ENCODE measurements around the gene DDX52.

DNA sequence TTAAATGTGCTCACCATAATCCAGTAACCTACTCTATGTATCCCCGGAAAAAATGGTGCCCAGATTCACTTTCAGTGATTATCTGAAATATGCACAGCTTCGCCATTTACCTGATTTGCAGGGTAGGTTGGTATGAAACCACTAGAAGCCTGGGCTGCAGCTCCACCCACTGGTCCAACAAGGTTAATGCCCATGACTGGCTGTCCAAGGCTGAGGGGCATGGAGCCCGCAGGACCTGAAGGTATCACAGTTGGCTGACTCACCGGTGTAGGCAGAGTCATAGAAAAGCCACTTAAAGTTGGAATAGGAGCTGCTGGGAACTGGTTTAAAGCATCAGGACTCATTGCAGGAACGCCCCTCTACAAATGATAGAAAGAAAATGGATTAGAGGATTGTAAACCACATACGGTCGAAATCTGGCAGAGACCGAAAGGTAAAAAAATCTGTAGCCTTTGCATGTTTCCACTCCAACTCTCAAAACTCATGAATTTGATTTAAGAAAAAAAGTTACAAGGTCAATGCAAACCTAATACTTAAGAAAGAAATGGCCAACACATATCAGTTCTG is 72.6 kb downstream of the DDX52 start:
- TF ChIP-seq HNRNPL (IDR thresholded peaks at IDR 0.05; ENCODE audit: low read depth, low read length) (no peak), ZKSCAN3 (CRISPR knock-in tag; IDR thresholded peaks at IDR 0.05) (no peak), JUN (IDR thresholded peaks at IDR 0.05; ENCODE audit: borderline replicate concordance, low read depth, low read length) (no peak), JUN (CRISPR knock-in tag; IDR thresholded peaks at IDR 0.05; ENCODE audit: borderline replicate concordance) (no peak), TCF7L2 (IDR thresholded peaks at IDR 0.05; ENCODE audit: low read depth, low read length) (no peak), EP300 (IDR thresholded peaks at IDR 0.05; ENCODE audit: low read length) (no peak), SP1 (CRISPR knock-in tag; IDR thresholded peaks at IDR 0.05) (no peak), MEF2D (tag; conservative IDR thresholded peaks at IDR 0.05; ENCODE audit: low read depth) (no peak)
- TF ChIP-seq, protein P1, sequence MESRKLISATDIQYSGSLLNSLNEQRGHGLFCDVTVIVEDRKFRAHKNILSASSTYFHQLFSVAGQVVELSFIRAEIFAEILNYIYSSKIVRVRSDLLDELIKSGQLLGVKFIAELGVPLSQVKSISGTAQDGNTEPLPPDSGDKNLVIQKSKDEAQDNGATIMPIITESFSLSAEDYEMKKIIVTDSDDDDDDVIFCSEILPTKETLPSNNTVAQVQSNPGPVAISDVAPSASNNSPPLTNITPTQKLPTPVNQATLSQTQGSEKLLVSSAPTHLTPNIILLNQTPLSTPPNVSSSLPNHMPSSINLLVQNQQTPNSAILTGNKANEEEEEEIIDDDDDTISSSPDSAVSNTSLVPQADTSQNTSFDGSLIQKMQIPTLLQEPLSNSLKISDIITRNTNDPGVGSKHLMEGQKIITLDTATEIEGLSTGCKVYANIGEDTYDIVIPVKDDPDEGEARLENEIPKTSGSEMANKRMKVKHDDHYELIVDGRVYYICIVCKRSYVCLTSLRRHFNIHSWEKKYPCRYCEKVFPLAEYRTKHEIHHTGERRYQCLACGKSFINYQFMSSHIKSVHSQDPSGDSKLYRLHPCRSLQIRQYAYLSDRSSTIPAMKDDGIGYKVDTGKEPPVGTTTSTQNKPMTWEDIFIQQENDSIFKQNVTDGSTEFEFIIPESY (CRISPR knock-in tag; IDR thresholded peaks at IDR 0.05) = no peak
- TF ChIP-seq, protein P2, sequence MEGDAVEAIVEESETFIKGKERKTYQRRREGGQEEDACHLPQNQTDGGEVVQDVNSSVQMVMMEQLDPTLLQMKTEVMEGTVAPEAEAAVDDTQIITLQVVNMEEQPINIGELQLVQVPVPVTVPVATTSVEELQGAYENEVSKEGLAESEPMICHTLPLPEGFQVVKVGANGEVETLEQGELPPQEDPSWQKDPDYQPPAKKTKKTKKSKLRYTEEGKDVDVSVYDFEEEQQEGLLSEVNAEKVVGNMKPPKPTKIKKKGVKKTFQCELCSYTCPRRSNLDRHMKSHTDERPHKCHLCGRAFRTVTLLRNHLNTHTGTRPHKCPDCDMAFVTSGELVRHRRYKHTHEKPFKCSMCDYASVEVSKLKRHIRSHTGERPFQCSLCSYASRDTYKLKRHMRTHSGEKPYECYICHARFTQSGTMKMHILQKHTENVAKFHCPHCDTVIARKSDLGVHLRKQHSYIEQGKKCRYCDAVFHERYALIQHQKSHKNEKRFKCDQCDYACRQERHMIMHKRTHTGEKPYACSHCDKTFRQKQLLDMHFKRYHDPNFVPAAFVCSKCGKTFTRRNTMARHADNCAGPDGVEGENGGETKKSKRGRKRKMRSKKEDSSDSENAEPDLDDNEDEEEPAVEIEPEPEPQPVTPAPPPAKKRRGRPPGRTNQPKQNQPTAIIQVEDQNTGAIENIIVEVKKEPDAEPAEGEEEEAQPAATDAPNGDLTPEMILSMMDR (IDR thresholded peaks at IDR 0.05 in 2 of 3, conservative IDR thresholded peaks at IDR 0.05 in 1 of 3; ENCODE audit: insufficient read depth in 2 of 3, low read depth in 1 of 3, low read length in 3 of 3) = peak; percentile 57 to 66 (median 57)

Data from K562 (cell line).